Large intestine (tissue), 3 donors: ENCODE data around the gene ARVCF. TPM values are rescaled to one million over a fixed set of nuclear protein-coding genes. Genes with fewer than 3 reads are reported as not detected.
"Not testable (repeated sequence)": the region's sequence is repeated elsewhere in the genome, so short reads cannot be mapped to it uniquely, and the experiment has no call there.

Experiments used
- DNase-seq, 2 donors: peaks; one replicate each; pipeline versions ENCODE4 v3.0.0 to v3.0.0-alpha.2; 2013
- H3K27ac ChIP-seq: one replicate; pipeline ENCODE4 v1.5.1; 2013; ENCODE audit warnings: low read length
- H3K27me3 ChIP-seq: 2 replicates; pipeline ENCODE4 v1.6.1; 2013; ENCODE audit warnings: low read length; ENCODE audit not compliant: control insufficient read depth, insufficient read depth
- H3K36me3 ChIP-seq: 2 replicates; pipeline ENCODE4 v1.6.1; 2013; ENCODE audit warnings: low read length; ENCODE audit not compliant: control insufficient read depth, insufficient read depth
- H3K4me1 ChIP-seq: one replicate; pipeline ENCODE4 v1.6.1; 2013; ENCODE audit warnings: low read length; ENCODE audit not compliant: control insufficient read depth, insufficient read depth
- H3K4me3 ChIP-seq: one replicate; pipeline ENCODE4 v1.5.1; 2013; ENCODE audit warnings: low read length
- H3K9me3 ChIP-seq: one replicate; pipeline ENCODE4 v1.6.1; 2013; ENCODE audit warnings: mild to moderate bottlenecking, low read depth, low read length, moderate library complexity; ENCODE audit not compliant: control insufficient read depth
- WGBS: methylation state at CpG from one replicate; pipeline ENCODE4 v1.1.5; 2013; ENCODE audit warnings: low lambda C conversion rate; ENCODE audit not compliant: insufficient coverage; 5-methylcytosine and 5-hydroxymethylcytosine counted together
- polyA plus RNA-seq: library from polyadenylated mRNA; unstranded; fragments of 120-200 nt; gene quantifications from one replicate; pipeline ENCODE4 v1.2.1, GENCODE V29; 2013

The ARVCF gene
- polyA plus RNA-seq, 1 donor: 21.8 TPM

GRCh38 chr22:19935123-19935718 is 81.4 kb downstream of the ARVCF start:
- not testable (repeated sequence) for H3K36me3 ChIP-seq, DNase-seq, H3K4me3 ChIP-seq, H3K27ac ChIP-seq, H3K9me3 ChIP-seq, H3K27me3 ChIP-seq
- peaks cover 13% of the 10 kb centered on the region for H3K4me1 ChIP-seq
- 100% methylated on average over 2 of the region's 11 CpGs for WGBS

GRCh38 chr22:19933341-19934241 is 83.0 kb downstream of the ARVCF start:
- Histone ChIP-seq H3K4me1 (peaks cover 10% of the 10 kb centered on the region), H3K27ac (no peak overlapping the region), H3K4me3 (no peak overlapping the region), H3K36me3 (peaks cover 9% of the 10 kb centered on the region), H3K9me3 (peaks cover 5% of the 10 kb centered on the region), H3K27me3 (no peaks in the 10 kb centered on the region)
- WGBS: no CpG with 5 or more reads among the region's 9 CpGs
- no peak for DNase-seq

DNA sequence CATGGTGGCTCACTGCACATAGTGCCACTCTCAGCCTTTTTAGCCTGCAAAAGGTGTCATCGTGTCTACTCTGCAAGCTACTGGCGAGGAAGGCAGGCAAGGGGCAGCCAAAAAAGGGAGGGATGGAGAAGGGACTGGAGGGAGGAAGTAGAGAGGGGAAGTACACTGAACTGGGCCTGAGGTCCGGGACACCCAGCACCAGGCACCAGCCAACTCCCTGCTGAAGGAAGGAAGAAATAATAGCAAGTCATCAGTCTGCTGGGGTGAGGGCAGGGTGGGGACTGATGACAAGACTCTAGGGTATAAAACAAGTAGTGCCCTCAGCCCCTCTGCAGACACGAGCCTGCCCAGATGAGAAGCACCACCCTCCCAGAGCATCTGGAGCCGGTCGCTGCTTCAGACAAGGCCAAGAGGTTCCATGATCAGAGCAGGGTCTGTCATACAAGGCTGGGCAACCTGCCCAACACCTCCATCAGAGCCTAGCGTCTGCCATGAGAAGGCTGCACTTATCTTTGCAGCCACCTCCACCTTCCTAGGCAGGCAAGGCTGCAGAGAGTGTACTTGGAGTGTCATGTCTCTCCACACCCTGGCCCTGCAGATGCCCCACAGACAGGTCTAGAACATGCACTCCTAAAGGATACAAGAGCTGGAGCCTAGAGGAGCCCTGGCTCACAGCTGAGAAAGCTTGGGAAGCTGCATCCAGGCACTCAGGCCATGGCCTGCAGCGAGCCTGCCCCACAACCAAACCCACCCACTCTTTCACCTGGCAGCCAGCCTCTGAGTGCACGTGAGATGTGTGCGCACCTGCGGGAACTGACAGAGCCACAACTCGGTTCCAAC is 84.0 kb downstream of the ARVCF start:
- no peak overlapping the region for H3K27ac ChIP-seq
- no peak for DNase-seq
- H3K27me3 ChIP-seq: no peaks in the 10 kb centered on the region
- H3K36me3 ChIP-seq: peaks cover 9% of the 10 kb centered on the region
- WGBS: no CpG with 5 or more reads among the region's 12 CpGs
- H3K4me3 ChIP-seq: no peak overlapping the region
- peaks cover 5% of the 10 kb centered on the region for H3K9me3 ChIP-seq
- H3K4me1 ChIP-seq: peaks cover 2% of the 10 kb centered on the region

GRCh38 chr22:19931514-19931913 is 85.1 kb downstream of the ARVCF start:
- H3K9me3 ChIP-seq: peaks cover 5% of the 10 kb centered on the region
- no peak for DNase-seq
- no CpG with 5 or more reads among the region's 8 CpGs for WGBS

GRCh38 chr22:19930551-19931486 is 85.8 kb downstream of the ARVCF start:
- Histone ChIP-seq H3K9me3 (no peaks in the 10 kb centered on the region), H3K27ac (no peak overlapping the region), H3K36me3 (peaks cover 9% of the 10 kb centered on the region), H3K27me3 (no peaks in the 10 kb centered on the region), H3K4me3 (no peak overlapping the region), H3K4me1 (no peaks in the 10 kb centered on the region)
- 100% methylated on average over 3 of the region's 21 CpGs for WGBS
- DNase-seq: no peak

More at GRCh38 chr22:19931514-19931913, 85.1 kb downstream of the ARVCF start:
- no peak overlapping the region for H3K4me3 ChIP-seq
- peaks cover 9% of the 10 kb centered on the region for H3K36me3 ChIP-seq
- H3K27me3 ChIP-seq: no peaks in the 10 kb centered on the region
- H3K27ac ChIP-seq: no peak overlapping the region
- H3K4me1 ChIP-seq: no peaks in the 10 kb centered on the region

DNA sequence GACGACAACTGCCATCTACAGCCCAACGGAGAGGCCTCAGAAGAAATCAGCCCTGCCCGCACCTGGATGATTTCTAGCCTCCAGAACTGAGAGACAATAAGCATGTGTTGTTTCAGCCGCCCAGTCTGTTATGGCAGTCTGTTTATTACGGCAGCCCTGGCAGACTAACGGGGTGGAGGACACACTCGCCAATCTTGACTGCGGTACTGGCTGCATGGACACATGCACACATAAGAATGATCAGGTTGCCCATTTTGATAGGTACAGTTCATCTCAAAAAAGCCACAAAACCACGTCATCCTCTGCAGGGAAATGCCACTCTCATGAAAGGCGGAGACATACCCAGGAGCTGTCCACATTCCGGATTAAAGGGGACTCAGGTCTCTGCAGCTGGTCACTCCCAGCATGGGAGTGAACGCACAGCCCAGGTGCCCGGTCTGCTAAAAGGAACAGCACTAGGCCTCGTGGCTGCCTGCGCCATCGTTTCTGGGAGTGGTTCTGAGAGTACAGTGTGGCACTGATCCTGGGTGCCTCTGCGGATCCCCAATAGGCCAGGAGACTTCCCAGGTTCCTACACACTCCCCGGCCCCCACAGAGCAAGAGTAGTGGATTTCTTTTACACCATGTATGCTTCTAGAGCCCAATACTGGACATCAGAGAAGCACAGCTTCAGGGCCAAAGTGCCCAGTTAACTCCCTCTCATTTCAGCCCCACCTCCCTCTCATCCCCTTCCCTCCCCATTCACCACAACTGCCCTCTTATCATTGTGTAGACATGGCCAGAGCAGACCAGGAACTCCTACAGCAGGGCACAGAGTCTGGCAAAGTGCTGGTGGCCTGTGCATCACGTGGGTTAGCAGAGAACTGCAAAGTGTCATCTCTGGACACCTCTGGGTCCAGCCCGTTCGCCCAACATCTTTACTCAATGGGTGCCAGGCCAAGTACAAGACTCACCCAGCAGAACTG is 86.8 kb downstream of the ARVCF start:
- DNase-seq: no peak
- Histone ChIP-seq H3K27ac (no peak overlapping the region), H3K36me3 (peaks cover 9% of the 10 kb centered on the region), H3K4me1 (no peaks in the 10 kb centered on the region), H3K4me3 (no peak overlapping the region), H3K9me3 (no peaks in the 10 kb centered on the region), H3K27me3 (no peaks in the 10 kb centered on the region)
- no CpG with 5 or more reads among the region's 21 CpGs for WGBS

GRCh38 chr22:19928207-19928606 is 88.4 kb downstream of the ARVCF start:
- Histone ChIP-seq H3K36me3 (peaks cover 9% of the 10 kb centered on the region), H3K4me3 (no peak overlapping the region), H3K9me3 (no peaks in the 10 kb centered on the region), H3K4me1 (no peaks in the 10 kb centered on the region), H3K27me3 (no peaks in the 10 kb centered on the region), H3K27ac (no peak overlapping the region)
- no CpG with 5 or more reads among the region's 11 CpGs for WGBS
- DNase-seq: no peak

GRCh38 chr22:19927696-19928095 is 88.9 kb downstream of the ARVCF start:
- H3K27me3 ChIP-seq: no peaks in the 10 kb centered on the region
- H3K36me3 ChIP-seq: peaks cover 9% of the 10 kb centered on the region
- no peaks in the 10 kb centered on the region for H3K4me1 ChIP-seq
- no peak overlapping the region for H3K27ac ChIP-seq
- DNase-seq: no peak
- H3K4me3 ChIP-seq: no peak overlapping the region
- no peaks in the 10 kb centered on the region for H3K9me3 ChIP-seq
- WGBS: 93% methylated on average over 3 of the region's 7 CpGs

- not testable (repeated sequence) for H3K9me3 ChIP-seq, H3K36me3 ChIP-seq, H3K27ac ChIP-seq, H3K4me1 ChIP-seq, H3K27me3 ChIP-seq, DNase-seq, H3K4me3 ChIP-seq
- 80% methylated on average over 7 of the region's 11 CpGs for WGBS
Observed at GRCh38 chr22:19926028-19926427, 90.6 kb downstream of the ARVCF start.
